Stomach (tissue), 4 donors: ENCODE results near the gene FHL1.

Source experiments
- CTCF ChIP-seq, 7 experiments: fragments of 450-650 bp in 4 of 7; fragments of 200-600 bp in 3 of 7; sonication (generic) in 3 of 7; IDR thresholded peaks; one replicate each; pipeline ENCODE4 v1.5.1; 2016 to 2019; ENCODE audit warnings: antibody characterized with exemption in 7 of 7, control low read depth in 2 of 7, mild to moderate bottlenecking in 1 of 7
- POLR2A ChIP-seq, 4 donors: fragments of 450-650 bp; IDR thresholded peaks; one replicate each; pipeline ENCODE4 v1.6.1; 2016; ENCODE audit warnings: antibody characterized with exemption in 4 of 4, control low read depth in 2 of 4, mild to moderate bottlenecking in 1 of 4, moderate library complexity in 1 of 4

DNA sequence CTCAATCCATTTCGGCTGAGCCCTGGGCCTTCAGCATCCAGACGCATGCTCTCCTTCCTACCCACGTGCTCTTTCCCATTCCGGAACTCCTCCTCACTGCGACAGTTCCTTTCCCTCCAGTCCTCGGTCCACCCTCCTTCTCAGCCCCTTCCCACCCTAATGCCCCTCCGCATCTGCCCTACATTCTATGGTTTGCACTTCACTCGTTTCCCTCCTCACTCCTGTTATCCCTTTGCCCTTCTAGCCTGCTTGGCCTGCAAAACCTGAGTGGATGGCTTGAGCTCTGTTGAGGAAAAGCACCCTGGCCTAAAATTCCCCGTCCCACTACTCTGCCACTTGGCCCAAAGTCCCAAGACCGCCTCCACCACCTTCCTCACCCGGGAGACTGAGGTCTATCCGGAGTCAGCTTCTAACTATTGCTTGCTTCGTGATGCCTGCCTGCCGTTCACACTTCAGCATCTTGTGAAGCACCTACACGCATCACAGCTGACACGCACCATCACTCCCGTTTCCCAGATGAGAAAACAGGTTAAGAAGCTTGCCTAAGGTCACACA, 65.3 kb downstream of the FHL1 start:
- TF ChIP-seq CTCF (IDR thresholded peaks at IDR 0.05) = no peak
- TF ChIP-seq POLR2A (IDR thresholded peaks at IDR 0.05) = no peak
